ENCODE measurements around the gene TMEM181.
"Not testable (repeated sequence)": the region's sequence is repeated elsewhere in the genome, so short reads cannot be mapped to it uniquely, and the experiment has no call there.

Gene TMEM181

GRCh38 chr6:158644231-158645063, 84.6 kb downstream of the TMEM181 start, which contains the start of gene DYNLT1:
Gene DYNLT1, minus strand, starts transcription at chr6:158644743. Its CDS starts 35 bp downstream, at chr6:158644708.
- intact Hi-C loops (cut with DNase I), result no loop called here
- peak; percentile 63 to 96 (median 90) for DNase-seq

GRCh38 chr6:158645064-158646022, 85.5 kb downstream of the TMEM181 start:
- peak in 5 of 42 donors; percentile 7 to 41 (median 28) for DNase-seq
- intact Hi-C loops (cut with DNase I), result no loop called here

DNA sequence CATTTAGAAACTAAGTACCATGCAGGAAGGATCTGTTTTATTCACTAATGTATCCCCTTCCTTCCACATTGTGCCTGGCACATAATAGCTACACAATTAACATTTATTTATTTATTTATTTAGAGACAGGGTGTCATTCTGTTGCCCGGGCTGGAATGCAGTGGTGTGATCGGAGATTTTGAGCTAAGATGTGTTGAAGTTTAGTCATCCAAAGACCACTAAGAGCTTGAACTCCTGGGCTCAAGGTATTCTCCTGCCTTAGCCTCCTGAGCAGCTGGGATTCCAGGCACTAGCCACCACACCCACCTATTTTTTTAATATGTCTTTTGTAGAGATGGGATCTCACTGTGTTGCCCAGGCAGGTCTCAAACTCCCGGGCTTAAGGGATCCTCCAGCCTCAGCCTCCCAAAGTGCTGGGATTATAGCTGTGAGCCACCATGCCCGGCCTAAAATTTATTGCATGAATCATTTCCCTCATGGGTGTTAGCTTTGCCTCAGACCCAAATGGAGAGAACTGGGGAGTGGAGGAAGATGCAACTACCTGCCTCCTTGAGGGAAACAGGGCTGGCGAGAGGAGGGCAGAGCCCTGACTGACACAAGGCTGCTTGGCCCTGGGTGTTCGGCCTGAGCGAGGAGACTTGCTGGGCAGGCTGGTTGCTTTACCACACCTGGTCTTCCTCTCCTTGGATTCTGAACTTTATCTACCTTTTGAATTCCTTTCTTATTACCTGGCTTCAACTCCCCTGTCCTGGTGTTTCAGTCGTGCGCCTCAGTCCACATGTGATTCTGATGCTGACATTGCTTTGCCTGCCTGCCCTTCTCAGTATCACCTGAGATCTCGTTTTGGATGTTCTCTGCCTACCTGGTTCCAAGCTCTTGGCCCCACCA, 86.4 kb downstream of the TMEM181 start:
- DNase-seq, result peak in 3 of 42 donors; percentile 18 to 38 (median 28)
- intact Hi-C loops (cut with DNase I), result no loop called here

GRCh38 chr6:158647501-158647900, 87.6 kb downstream of the TMEM181 start:
- intact Hi-C loops (cut with DNase I), result no loop called here
- peak in 1 of 42 donors; percentile 14 for DNase-seq

GRCh38 chr6:158648682-158649131, 88.8 kb downstream of the TMEM181 start:
- peak in 5 of 42 donors; percentile 21 to 47 (median 40) for DNase-seq

DNA sequence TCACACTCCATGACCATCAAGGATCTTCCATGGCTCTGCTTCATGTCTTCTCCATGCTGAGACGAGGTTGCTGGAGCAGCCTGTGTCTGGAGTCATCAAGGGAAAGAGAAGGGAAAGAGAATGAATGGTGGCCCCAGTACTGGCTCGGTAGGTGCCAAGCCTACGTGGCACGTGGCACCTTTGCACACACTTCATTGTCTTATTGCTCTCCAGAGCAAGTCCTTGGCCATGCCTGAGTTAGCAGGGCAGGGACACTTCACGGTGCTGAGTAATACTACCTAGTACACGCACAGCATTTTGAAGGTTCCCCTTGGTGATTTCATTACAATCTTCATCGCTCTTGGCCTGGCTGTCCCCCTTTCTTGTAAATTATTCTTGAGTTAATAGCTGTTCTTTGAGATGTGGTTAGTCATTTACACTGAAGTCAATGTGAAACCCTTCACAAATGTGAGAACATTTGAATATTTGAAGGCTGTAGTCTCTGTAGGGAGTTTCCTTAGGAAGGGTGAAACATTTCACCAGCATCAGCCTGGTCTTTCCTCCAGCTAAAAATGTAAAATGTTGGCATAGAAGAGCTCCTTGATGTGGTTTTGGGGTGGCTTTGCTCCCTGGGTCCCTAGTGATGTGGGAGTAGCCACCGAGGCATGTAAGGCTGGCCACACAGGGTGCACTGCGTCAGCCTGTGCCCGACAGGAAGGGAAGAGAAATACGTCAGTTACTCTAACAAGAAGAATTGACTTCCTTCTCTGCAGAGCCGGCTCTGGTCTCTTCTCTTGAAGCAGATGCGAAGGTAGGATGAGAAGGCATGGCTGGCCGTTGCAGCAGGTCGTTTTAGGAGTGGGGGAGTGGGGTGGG, 89.6 kb downstream of the TMEM181 start, which contains the start of gene SYTL3:
SYTL3 (plus strand) TSS at position 766 of the 855 bp plus-strand sequence. CDS start 13,215 bp downstream, outside the sequence.
- peak in 19 of 42 donors; percentile 23 to 65 (median 39) for DNase-seq
- intact Hi-C loops (cut with DNase I), result no loop called here

More at GRCh38 chr6:158648682-158649131, 88.8 kb downstream of the TMEM181 start:
- intact Hi-C loops (cut with DNase I), result no loop called here

DNA sequence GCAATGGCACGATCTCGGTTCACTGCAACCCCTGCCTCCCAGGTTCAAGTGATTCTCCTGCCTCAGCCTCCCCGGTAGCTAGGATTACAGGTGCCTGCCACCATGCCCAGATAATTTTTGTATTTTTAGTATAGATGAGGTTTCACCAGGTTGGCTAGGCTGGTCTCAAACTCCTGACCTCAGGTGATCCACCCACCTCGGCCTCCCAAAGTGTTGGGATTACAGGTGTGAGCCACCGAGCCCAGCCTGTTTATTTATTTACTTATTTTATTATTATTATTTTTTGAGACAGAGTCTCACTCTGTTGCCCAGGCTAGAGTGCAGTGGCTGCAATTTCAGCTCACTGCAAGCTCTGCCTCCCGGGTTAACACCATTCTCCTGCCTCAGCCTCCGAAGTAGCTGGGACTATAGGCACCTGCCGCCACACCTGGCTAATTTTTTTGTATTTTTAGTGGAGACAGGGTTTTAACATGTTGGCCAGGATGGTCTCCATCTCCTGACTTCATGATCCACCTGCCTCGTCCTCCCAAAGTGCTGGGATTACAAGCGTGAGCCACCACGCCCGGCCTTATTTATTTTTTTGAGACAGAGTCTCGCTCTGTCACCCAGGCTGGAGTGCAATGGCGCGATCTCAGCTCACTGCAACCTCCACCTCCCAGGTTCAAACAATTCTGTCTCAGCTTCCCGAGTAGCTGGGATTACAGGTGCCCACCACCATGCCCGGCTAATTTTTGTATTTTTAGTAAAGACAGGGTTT, 92.3 kb downstream of the TMEM181 start:
- DNase-seq, result peak in 2 of 42 donors; percentile 6 to 25
- intact Hi-C loops (cut with DNase I), result not testable (repeated sequence)

DNA sequence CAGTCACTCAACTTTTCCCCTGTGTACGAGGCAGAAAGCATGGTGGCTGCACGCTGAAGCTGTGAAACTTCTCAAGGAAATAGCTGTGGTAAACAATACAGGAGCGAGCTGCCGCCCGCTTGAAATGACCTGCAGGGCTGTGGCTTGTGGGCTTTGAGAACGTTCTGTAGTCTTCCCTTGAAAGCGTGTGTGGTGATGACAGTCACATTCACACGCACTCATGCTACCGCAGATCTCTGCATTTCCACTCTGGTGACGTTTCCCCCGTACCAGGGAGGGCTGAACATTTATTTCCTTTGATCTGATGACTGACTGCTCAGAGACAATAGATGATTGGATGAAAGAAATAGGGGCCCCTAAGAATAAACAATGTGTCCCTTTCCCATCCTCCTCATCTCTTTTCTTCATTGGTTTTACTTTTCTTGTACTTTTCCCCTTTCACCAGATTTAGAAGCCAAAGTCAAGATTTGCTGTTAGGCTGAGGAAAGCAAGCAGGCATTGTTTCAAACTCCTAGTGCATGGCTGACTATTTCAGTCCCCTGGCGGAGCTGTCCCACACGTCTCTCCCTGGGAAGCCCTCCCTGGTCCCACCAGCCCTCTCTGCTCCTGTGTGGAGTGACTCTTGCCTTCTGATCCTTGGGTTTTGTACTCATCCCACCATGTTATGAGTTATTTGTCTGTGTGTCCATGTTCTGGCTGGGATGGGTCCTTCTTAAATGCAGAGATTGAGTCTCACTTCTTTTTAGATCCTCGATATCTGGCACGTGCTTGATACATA, 93.9 kb downstream of the TMEM181 start:
- intact Hi-C loops (cut with DNase I), result no loop called here
- peak in 18 of 42 donors; percentile 19 to 70 (median 36) for DNase-seq

DNA sequence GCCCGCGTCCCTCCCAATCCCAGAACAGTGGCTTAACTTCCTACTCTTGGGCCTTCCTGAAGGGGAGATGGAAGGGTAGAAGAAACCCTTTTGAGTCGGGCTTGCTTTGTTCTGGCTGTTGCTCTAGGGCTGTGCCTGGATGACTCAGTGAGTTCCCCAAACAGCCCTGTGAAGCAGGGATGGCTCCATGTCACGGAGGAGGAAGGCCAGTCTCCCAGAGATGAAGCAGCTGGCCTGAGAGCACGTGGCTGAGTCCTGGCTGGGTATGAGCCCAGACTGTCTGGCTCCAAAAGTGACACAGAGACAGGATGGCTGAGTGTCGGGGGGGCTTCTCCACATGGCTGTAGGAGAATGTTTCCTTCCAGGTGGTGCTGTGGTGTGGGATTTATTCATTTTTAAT, 94.6 kb downstream of the TMEM181 start:
- intact Hi-C loops (cut with DNase I), result no loop called here
- peak in 41 of 42 donors; percentile 27 to 82 (median 61) for DNase-seq

- intact Hi-C loops (cut with DNase I), result no loop called here
- peak in 2 of 42 donors; percentile 39 to 40 for DNase-seq
Observed at GRCh38 chr6:158654960-158655489, 95.1 kb downstream of the TMEM181 start.

GRCh38 chr6:158655569-158656450, 95.9 kb downstream of the TMEM181 start:
- DNase-seq, result peak in 2 of 42 donors; percentile 35 to 36
- intact Hi-C loops (cut with DNase I), result no loop called here

- DNase-seq, result peak in 2 of 42 donors; percentile 17 to 31
- intact Hi-C loops (cut with DNase I), result not testable (repeated sequence)
Observed at GRCh38 chr6:158656986-158657385, 97.1 kb downstream of the TMEM181 start.

DNA sequence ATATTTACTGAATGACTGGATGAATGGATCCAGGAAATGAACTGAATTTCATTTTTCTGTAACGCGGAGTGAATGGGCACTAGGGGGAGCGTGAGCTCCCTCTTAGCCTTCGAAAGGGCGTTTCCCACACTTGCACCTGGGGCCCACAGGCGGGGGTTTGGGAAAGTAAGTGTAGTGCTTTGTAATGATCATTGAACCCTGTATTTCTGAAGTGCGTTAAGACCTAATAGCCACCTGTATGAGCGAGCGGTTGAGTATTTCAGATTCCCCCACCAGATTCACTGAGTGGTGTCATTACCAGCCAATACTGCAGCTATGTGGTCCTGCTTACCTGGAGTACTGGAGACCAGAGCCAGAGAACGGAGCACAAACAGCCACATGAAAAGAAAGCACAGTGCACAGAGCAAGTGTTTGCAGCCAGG, 100.5 kb downstream of the TMEM181 start:
- intact Hi-C loops (cut with DNase I), result no loop called here
- DNase-seq, result no peak

DNA sequence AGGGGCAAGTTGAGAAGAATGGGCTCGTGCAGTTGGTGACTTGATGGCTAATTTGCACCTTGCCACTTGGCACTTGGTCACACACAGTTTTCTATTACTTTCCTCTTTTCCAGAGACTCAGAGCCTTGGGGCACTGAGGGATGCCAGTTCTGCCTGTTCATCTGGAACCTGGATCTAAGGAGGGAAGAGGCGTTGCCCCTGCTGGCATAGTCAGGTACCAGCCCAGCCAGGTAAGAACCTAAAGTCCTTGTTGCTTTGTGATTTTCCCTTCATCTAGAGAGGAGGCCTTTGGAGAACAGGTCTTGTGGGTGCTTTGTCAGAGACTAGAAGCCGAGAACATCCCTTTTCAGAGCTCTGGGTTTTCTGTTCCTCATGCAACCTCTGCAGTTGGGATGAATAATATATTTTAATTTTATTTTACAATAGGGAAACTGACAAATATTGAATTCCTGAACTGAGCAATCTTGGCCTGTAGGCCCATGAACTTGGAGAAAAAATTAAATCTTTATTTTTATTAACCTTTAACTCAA, 101.3 kb downstream of the TMEM181 start:
- no peak for DNase-seq

More for the DNA sequence above, 101.3 kb downstream of the TMEM181 start:
- intact Hi-C loops (cut with DNase I), result no loop called here

Measured in head of caudate nucleus (tissue), 42 donors.